Thoracic aorta (tissue), 2 donors: ENCODE results near the gene CLTB. TPM values are rescaled to one million over a fixed set of nuclear protein-coding genes. Genes with fewer than 3 reads are reported as not detected.

Experiments
- ATAC-seq: fragments of 150-250 bp; one replicate; pipeline ENCODE4 v1.8.0; 2017; ENCODE audit warnings: low read depth; ENCODE audit not compliant: insufficient number of reproducible peaks, low FRiP score
- DNase-seq: peaks from one replicate; pipeline ENCODE4 v3.0.0-alpha.2; 2020; ENCODE audit warnings: low spot score
- H3K27ac ChIP-seq, 2 donors: fragments of 200-600 bp; sonication (generic); 1 replicate in 1 of 2; 2 replicates in 1 of 2; pipeline ENCODE4 v1.5.1; 2016; ENCODE audit warnings: mild to moderate bottlenecking in 2 of 2, moderate library complexity in 2 of 2
- H3K27me3 ChIP-seq: fragments of 200-600 bp; sonication (generic); replicated peaks from 2 replicates; pipeline ENCODE4 v1.6.0; 2016; ENCODE audit warnings: mild to moderate bottlenecking; ENCODE audit not compliant: insufficient read depth
- H3K36me3 ChIP-seq: fragments of 200-600 bp; sonication (generic); one replicate; pipeline ENCODE4 v1.5.1; 2016
- H3K4me1 ChIP-seq, 2 donors: fragments of 200-600 bp; sonication (generic); 1 replicate in 1 of 2; 2 replicates in 1 of 2; pipeline versions ENCODE4 v1.5.1 to v1.6.0; 2016; ENCODE audit warnings: low read depth in 2 of 2, mild to moderate bottlenecking in 1 of 2; ENCODE audit not compliant: control insufficient read depth in 1 of 2
- H3K4me3 ChIP-seq: fragments of 200-600 bp; sonication (generic); 2 replicates; pipeline ENCODE4 v1.5.1; 2016; ENCODE audit warnings: mild to moderate bottlenecking
- H3K9me3 ChIP-seq: fragments of 200-600 bp; sonication (generic); 2 replicates; pipeline ENCODE4 v1.5.1; 2016
- total RNA-seq, 2 donors: library from RNA; depleted of rRNA; stranded (reverse); fragments of >200 nt; gene quantifications; one replicate each; pipeline versions ENCODE4 v1.1.0 to v1.2.3, GENCODE V29; 2016
- TF ChIP-seq, protein P1 (sequence below): fragments of 200-600 bp; sonication (generic); IDR thresholded peaks from one replicate; pipeline ENCODE4 v1.5.1; 2019; ENCODE audit warnings: antibody characterized with exemption

The CLTB gene
- total RNA-seq, 2 donors from 2014 or later, result 155 to 192 TPM

GRCh38 chr5:176413709-176414191 lies 2.6 kb downstream of the CLTB start:
- H3K4me3 ChIP-seq, result no peak overlapping the region
- TF ChIP-seq, protein P1, sequence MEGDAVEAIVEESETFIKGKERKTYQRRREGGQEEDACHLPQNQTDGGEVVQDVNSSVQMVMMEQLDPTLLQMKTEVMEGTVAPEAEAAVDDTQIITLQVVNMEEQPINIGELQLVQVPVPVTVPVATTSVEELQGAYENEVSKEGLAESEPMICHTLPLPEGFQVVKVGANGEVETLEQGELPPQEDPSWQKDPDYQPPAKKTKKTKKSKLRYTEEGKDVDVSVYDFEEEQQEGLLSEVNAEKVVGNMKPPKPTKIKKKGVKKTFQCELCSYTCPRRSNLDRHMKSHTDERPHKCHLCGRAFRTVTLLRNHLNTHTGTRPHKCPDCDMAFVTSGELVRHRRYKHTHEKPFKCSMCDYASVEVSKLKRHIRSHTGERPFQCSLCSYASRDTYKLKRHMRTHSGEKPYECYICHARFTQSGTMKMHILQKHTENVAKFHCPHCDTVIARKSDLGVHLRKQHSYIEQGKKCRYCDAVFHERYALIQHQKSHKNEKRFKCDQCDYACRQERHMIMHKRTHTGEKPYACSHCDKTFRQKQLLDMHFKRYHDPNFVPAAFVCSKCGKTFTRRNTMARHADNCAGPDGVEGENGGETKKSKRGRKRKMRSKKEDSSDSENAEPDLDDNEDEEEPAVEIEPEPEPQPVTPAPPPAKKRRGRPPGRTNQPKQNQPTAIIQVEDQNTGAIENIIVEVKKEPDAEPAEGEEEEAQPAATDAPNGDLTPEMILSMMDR, result no peak
- H3K27me3 ChIP-seq, result no peaks in the 10 kb centered on the region
- peaks cover 28 to 49% of the 10 kb centered on the region in 2 donors for H3K4me1 ChIP-seq
- no peak for DNase-seq
- H3K36me3 ChIP-seq, result peaks cover 5% of the 10 kb centered on the region
- H3K27ac ChIP-seq, result peak overlapping the region; percentile 44 to 94
- ATAC-seq, result no peak
- H3K9me3 ChIP-seq, result no peaks in the 10 kb centered on the region

- no peak for ATAC-seq
Measured at GRCh38 chr5:176413255-176413565, 3.1 kb downstream of the CLTB start.

GRCh38 chr5:176412517-176413254 lies 3.7 kb downstream of the CLTB start:
- DNase-seq (no peak), ATAC-seq (no peak)
- Histone ChIP-seq H3K9me3 (no peaks in the 10 kb centered on the region), H3K27me3 (no peaks in the 10 kb centered on the region), H3K27ac (peak overlapping the region in 1 of 2 donors; percentile 2), H3K36me3 (peaks cover 10% of the 10 kb centered on the region), H3K4me3 (no peak overlapping the region), H3K4me1 (peaks cover 28 to 49% of the 10 kb centered on the region in 2 donors)
- TF ChIP-seq, protein P1, result no peak

More at GRCh38 chr5:176413255-176413565, 3.1 kb downstream of the CLTB start:
- Histone ChIP-seq H3K4me3 (no peak overlapping the region), H3K36me3 (peaks cover 5% of the 10 kb centered on the region), H3K27me3 (no peaks in the 10 kb centered on the region), H3K9me3 (no peaks in the 10 kb centered on the region), H3K4me1 (peaks cover 28 to 49% of the 10 kb centered on the region in 2 donors), H3K27ac (peak overlapping the region; percentile 44 to 94)
- TF ChIP-seq, protein P1, result no peak
- no peak for DNase-seq

DNA sequence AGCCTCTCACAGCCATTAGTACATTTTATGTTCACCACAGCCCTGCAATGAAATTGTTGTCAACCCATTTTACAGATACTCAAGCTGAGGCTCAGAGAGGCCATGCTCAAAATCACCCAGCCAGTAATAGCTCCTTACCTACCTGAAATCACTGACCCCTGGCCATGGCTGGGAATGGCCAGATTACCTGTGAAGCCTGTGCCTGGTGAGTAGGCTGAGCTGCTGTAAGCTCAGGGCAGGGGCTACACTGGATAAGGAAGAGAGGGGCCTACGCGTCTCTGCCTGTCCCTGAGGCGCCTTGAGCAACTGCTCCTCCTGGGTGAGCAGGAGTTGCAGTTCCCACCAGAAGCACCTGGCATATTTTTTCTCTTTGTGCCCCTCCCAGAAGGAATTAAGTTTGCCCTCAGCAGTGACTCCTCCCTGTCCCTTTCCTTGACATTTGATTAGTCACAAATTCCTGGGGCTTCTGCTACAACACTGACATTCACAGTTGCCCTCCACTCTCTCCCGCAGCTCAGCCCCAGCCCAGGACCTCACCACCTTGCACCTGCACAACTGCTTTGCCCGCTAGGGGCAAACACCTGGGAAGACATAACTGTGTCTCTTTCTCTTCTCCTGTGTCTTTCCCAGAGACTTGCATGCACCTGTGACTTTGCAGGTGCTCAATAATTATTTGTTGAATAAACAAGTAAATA lies 5.7 kb downstream of the CLTB start:
- Histone ChIP-seq H3K27ac (no peak overlapping the region), H3K36me3 (peaks cover 18% of the 10 kb centered on the region), H3K4me3 (no peak overlapping the region), H3K27me3 (no peaks in the 10 kb centered on the region), H3K9me3 (no peaks in the 10 kb centered on the region), H3K4me1 (peaks cover 24 to 40% of the 10 kb centered on the region in 2 donors)
- TF ChIP-seq, protein P1, result no peak
- DNase-seq (no peak), ATAC-seq (no peak)

DNA sequence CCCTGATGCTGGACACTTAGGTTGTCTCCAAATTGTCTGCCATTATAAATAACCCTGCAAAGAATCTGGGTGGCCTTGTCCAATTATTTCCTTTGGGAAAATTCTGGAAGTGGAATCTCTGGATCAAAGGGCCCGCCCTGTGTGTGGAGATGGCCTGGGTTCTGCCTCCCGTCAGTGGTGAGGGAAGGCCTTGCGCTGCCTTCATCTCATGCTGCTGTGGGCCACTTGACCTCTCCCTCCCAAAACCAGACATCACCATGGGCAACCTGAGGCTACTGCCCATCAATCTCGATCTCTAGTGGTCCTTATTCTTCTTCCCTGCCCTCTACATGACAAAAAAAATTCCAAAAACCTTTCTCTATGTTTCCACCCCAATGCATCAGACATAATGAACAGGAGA lies 6.6 kb downstream of the CLTB start:
- TF ChIP-seq, protein P1, result no peak
- Histone ChIP-seq H3K4me1 (peaks cover 15 to 31% of the 10 kb centered on the region in 2 donors), H3K27ac (no peak overlapping the region), H3K27me3 (no peaks in the 10 kb centered on the region), H3K4me3 (no peak overlapping the region), H3K9me3 (no peaks in the 10 kb centered on the region), H3K36me3 (peaks cover 18% of the 10 kb centered on the region)
- DNase-seq (no peak), ATAC-seq (no peak)
